Renal cortex interstitium (tissue), 11 donors: ENCODE data around the gene DDX11. TPM values are rescaled to one million over a fixed set of nuclear protein-coding genes. Genes with fewer than 3 reads are reported as not detected.
"Not testable (repeated sequence)": the region's sequence is repeated elsewhere in the genome, so short reads cannot be mapped to it uniquely, and the experiment has no call there.

Source experiments
- DNase-seq, 11 donors: peaks; one replicate each; pipeline ENCODE4 v3.0.0-alpha.2; 2013; ENCODE audit warnings: low read depth in 9 of 11, low spot score in 4 of 11; ENCODE audit errors: extremely low read depth in 1 of 11
- polyA plus RNA-seq, 3 donors: library from polyadenylated mRNA; unstranded; fragments of 120-200 nt; gene quantifications; one replicate each; pipeline ENCODE4 v1.2.1, GENCODE V29; 2013; ENCODE audit not compliant: insufficient read length in 3 of 3

DDX11 gene
- polyA plus RNA-seq, 3 donors: 44.1 to 76.4 (median 46.2) TPM

GRCh38 chr12:31052666-31053439 lies 20.8 kb upstream of the DDX11 start:
- not testable (repeated sequence) for DNase-seq

- DNase-seq: not testable (repeated sequence)
These were observed 19.7 kb upstream of the DDX11 start for GRCh38 chr12:31053944-31054343.

DNA sequence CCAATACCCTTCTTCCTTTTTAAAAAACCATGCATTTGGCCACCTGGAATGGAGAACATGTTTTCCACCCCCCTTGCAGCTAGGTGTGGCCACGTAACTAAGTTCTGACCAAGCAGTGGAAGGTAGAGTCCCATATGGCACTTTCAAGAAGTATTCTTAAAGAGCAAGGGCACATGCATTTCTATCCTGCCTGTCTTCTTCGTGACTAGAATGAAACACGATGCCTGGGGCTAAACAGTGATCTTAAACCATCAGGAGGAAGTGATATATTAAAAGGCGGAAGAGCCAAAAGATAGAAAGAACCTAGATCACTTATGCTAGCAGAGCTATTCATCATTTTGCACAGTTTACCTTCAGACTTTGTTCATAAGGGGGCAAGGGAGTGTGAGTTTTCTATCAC lies 16.0 kb upstream of the DDX11 start:
- DNase-seq: no peak

DNA sequence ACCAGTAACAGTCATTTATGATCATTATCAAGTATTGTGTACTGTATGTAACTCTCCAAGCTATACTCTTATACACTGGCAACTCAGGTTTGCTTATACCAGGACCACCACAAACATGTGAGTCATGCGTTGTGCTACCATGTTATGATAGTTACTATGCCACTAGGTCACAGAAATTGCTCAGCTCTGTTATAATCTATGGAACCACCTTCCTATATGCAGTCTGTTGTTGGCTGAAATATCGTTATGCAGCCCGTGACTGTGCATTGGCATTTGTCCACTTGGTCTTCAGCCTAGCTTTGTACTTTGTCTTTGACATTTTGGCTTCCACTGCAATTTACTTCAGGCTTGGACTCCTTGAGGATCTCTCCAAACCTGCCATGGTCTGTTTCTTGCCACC lies 7.5 kb upstream of the DDX11 start:
- not testable (repeated sequence) for DNase-seq

GRCh38 chr12:31067656-31068055 lies 6.0 kb upstream of the DDX11 start:
- DNase-seq: not testable (repeated sequence)

GRCh38 chr12:31070971-31071740 lies 2.5 kb upstream of the DDX11 start:
- not testable (repeated sequence) for DNase-seq

DNA sequence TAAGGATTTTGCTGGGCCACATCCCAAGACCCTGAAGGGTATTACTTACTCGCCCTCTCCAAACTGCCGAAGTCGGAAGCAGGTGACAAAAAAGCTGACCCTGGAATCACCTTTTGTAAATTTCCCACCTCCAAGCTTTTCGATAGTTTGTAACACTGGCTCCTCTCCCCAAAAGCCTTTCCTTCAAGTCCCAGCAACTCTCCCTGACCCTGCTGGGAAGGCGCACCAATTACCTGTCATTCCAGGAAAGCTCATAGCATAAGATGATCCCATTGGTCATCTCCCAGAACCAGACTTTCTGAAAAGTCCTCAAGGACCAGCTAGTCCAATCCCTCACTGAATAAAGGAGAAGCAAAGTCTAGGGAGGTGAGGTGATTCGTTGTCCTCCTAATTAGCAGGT lies 698 bp upstream of the DDX11 start:
- DNase-seq: not testable (repeated sequence)

DNA sequence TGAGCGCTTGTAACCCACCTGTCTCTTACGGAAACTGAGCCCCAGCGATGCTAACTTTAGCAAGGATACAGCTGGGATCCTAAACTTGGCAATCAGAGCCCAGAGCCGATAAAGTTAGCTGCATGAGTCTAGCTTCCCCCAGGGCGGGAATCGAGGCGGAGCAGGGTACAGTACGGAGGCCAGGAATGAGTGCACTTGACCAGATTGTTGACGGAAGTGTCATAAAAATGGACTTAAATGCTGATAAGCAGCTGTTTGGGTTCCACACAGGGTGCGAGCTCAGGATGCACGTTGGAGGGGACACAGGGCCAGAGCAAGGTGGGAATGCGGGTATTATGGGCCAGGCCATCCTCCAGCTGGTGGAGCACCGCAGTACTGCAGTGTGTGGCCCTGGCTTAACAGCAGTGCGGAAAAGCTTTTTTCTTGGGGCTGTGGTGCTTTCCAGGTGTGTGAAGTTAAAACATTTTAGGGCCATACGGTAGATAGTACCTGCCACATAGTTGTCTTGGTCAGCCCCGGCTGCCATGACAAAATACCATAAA lies 744 bp downstream of the DDX11 start:
- not testable (repeated sequence) for DNase-seq

- not testable (repeated sequence) for DNase-seq
These were observed 2.5 kb downstream of the DDX11 start for GRCh38 chr12:31076150-31076549.

GRCh38 chr12:31077095-31077494 lies 3.4 kb downstream of the DDX11 start:
- not testable (repeated sequence) for DNase-seq

DNA sequence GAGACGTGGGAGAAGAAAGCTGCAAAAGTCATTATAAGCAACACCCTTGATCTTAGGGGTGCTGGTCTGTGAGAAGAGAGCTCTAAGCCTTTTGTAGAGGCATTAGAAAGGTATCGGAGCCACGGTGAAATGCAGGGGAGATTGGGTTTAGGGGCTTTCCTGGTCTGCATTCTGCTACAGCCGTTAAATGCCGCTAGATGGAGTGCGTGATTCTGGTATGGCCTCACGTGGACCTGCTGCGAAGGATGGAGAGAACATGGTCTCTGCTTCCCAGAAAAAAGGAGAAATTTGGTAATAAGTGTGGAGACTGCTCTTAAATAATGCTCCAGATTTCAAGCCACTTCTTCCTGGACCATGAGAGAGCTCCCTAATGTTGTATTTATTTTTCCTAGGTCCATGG lies 4.3 kb downstream of the DDX11 start:
- not testable (repeated sequence) for DNase-seq

DNA sequence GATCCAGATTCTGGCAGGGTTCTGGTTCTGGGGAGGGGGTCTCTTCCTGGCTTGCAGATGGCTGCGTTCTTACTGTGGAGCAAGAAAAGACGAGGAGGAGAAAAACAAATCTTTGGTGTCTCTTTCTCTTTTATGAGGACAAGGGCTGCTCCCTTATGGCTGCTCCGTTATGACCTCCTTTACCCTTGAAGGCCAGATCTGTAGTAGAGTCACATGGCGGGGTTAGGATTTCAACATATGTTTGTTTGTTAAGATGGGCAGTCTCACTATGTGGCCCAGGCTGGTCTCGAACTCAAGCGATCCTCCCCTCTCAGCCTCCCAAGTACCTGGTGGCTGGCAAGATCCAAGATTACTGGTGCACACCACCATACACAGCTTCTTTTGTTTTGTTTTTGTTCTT lies 5.8 kb downstream of the DDX11 start:
- DNase-seq: not testable (repeated sequence)

GRCh38 chr12:31080221-31080620 lies 6.6 kb downstream of the DDX11 start:
- not testable (repeated sequence) for DNase-seq

DNA sequence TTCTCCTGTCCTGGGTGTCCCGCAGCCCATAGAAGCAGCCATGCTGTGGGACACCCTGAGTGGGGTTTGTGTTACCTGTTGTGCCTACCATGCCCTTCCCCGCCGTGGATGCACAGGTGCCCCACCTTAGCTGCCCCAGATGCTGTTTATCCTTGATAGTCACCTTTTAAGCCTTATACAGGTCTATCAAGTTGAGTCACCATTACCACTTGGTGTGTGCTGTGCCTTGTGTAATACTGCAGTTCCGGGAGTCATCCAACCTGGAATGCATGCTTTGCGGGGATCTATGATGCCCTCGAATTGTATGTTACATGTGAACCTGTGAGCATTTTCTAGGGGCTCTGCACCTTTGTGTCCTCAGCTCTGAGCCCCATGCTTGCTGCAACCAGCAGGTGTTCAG lies 7.6 kb downstream of the DDX11 start:
- not testable (repeated sequence) for DNase-seq

GRCh38 chr12:31084241-31084640 lies 10.6 kb downstream of the DDX11 start:
- DNase-seq: not testable (repeated sequence)

DNA sequence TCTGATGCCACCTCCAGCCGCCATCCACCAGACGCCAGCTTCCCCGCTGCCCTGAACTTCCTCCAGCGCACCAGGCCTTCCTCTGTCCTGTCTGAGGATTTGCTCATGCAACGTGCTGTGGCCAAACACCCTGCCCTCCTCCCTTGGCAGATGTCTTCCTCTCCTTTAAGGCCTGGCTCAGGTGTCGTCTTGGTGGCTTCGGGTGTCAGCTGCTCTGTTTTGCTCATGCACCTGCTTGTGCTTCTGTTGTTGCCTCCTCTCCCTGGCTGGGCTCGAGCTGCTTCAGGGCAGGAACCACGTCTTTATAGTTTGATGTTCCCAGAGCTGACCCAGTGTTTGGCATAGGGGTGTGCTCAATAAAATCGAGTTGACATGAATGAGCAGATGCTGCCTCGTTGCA lies 12.4 kb downstream of the DDX11 start:
- not testable (repeated sequence) for DNase-seq

GRCh38 chr12:31087486-31087885 lies 13.8 kb downstream of the DDX11 start:
- DNase-seq: not testable (repeated sequence)

DNA sequence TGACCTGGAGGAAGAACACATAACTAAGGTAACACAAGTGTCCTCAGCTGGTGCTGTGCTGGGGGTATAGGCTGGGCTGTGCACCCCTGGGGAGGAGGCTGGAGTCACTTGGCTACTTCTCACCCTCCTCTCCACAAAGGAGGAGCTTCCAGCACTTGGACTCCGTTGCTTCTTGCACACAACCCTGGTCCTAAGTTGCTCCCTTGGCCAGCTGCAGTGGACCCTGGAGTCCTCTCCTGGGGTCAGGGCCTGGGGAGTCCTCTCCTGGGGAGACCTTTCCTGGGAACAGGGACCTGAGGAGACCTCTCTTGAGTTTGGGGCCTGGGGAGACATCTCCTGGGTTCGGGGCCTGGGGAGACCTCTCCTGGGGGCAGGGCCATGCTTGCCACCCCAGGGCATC lies 14.3 kb downstream of the DDX11 start:
- not testable (repeated sequence) for DNase-seq

DNA sequence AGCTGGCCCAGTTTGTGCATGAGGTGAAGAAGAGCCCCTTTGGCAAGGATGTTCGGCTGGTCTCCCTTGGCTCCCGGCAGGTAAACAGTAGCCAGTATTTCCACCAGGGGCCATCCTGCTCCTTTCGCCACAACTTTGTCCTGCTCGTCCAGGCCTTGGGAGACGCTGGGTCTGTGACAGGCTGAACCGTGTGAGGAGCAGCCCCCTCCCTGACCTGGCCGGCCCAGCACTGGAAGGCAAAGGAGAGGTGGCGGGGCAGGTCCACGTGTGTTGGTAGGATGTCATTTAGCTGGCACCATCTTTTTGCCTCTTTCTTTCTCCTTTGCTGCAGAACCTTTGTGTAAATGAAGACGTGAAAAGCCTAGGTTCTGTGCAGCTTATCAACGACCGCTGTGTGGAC lies 15.4 kb downstream of the DDX11 start:
- DNase-seq: no peak

- not testable (repeated sequence) for DNase-seq
These were observed 18.0 kb downstream of the DDX11 start for GRCh38 chr12:31091629-31092028.
